Uterus (tissue), 2 donors: Measurements from ENCODE around the gene UBL3.

Experiments
- CTCF ChIP-seq, 4 experiments: fragments of 200-600 bp in 2 of 4; fragments of 450-650 bp in 2 of 4; sonication (generic) in 2 of 4; IDR thresholded peaks; one replicate each; pipeline ENCODE4 v1.5.1; 2016 to 2019; ENCODE audit warnings: antibody characterized with exemption in 4 of 4, mild to moderate bottlenecking in 2 of 4, moderate library complexity in 1 of 4
- POLR2A ChIP-seq, 2 donors: fragments of 450-650 bp; IDR thresholded peaks; one replicate each; pipeline ENCODE4 v1.6.1; 2016; ENCODE audit warnings: antibody characterized with exemption in 2 of 2, mild to moderate bottlenecking in 1 of 2, moderate library complexity in 1 of 2

GRCh38 chr13:29771247-29771646, 79.2 kb downstream of the UBL3 start:
- peak; percentile 39 to 49 (median 47) for TF ChIP-seq CTCF (IDR thresholded peaks at IDR 0.05)
- TF ChIP-seq POLR2A (IDR thresholded peaks at IDR 0.05): no peak
